Kidney (tissue), 14 donors: Measurements from ENCODE around the gene TFE3. TPM values are rescaled to one million over a fixed set of nuclear protein-coding genes. Genes with fewer than 3 reads are reported as not detected.

Experiments used
- DNase-seq, 5 donors: peaks; one replicate each; pipeline ENCODE4 v3.0.0-alpha.2; 2013 to 2020
- FAIRE-seq: peaks from 2 replicates; lab custom pipeline; 2012; peaks lifted over from hg19 to GRCh38; lab: Jason Lieb, UNC
- H3K27ac ChIP-seq, 2 donors: one replicate each; pipeline ENCODE4 v1.7.0; 2013; ENCODE audit warnings: low read depth in 2 of 2, low read length in 2 of 2, inconsistent platforms in 1 of 2
- H3K27me3 ChIP-seq: one replicate; pipeline ENCODE4 v1.7.1; 2013; ENCODE audit warnings: low read length, inconsistent platforms; ENCODE audit not compliant: control insufficient read depth, insufficient read depth
- H3K36me3 ChIP-seq, 3 donors: one replicate each; pipeline versions ENCODE4 v1.7.0 to v1.7.1; 2013; ENCODE audit warnings: low read length in 3 of 3, control low read depth in 1 of 3, inconsistent platforms in 1 of 3; ENCODE audit not compliant: insufficient read depth in 3 of 3, control insufficient read depth in 2 of 3
- H3K4me1 ChIP-seq, 3 donors: one replicate each; pipeline versions ENCODE4 v1.7.0 to v1.7.1; 2013; ENCODE audit warnings: low read length in 3 of 3, inconsistent platforms in 1 of 3, low read depth in 1 of 3; ENCODE audit not compliant: control insufficient read depth in 2 of 3, insufficient read depth in 2 of 3
- H3K4me3 ChIP-seq, 3 donors: one replicate each; pipeline versions ENCODE4 v1.7.0 to v1.8.1; 2013; ENCODE audit warnings: low read length in 3 of 3, control low read depth in 1 of 3, inconsistent platforms in 1 of 3
- H3K9ac ChIP-seq, 3 donors: one replicate each; pipeline versions ENCODE4 v1.7.0 to v1.7.1; 2013; ENCODE audit warnings: low read length in 3 of 3, control low read depth in 1 of 3, inconsistent platforms in 1 of 3
- H3K9me3 ChIP-seq, 3 donors: one replicate each; pipeline versions ENCODE4 v1.7.0 to v1.7.1; 2013; ENCODE audit warnings: low read length in 3 of 3, control low read depth in 1 of 3, inconsistent platforms in 1 of 3; ENCODE audit not compliant: control insufficient read depth in 2 of 3, insufficient read depth in 1 of 3
- CTCF ChIP-seq: IDR thresholded peaks from 3 replicates; pipeline ENCODE4 v1.5.1; 2012; ENCODE audit warnings: mild to moderate bottlenecking, moderate library complexity, borderline replicate concordance; ENCODE audit not compliant: insufficient read depth; ENCODE audit errors: extremely low read depth
- intact Hi-C: fragments of 100-400 bp; cut with DNase I; formaldehyde crosslinking; loops from one replicate; pipeline ENCODE4 v1.11.1; 2022
- polyA plus RNA-seq: library from polyadenylated mRNA; stranded (reverse); fragments of 350-450 nt; fragmentation: Illumina TruSeq; extraction: RNeasy Lipid Tissue Mini Kit (QIAGEN cat#74804); gene quantifications from one replicate; pipeline ENCODE4 v1.2.3, GENCODE V29; 2014; ENCODE audit warnings: low read depth, low replicate concordance; ENCODE audit not compliant: insufficient read depth
- total RNA-seq: library from RNA; stranded (reverse); fragmentation: NEBNext Ultra II Directional; extraction: Animal tissue kit (Norgen Biotek cat#: 25700); gene quantifications from one replicate; pipeline ENCODE4 v1.2.1, GENCODE V29; 2021
- donor health status: control.
- donor health status: control.
- donor health status: control.
- donor health status: control.
- donor health status: control.
- donor health status: DM: yes; HTN: yes; CAD: no.
- donor health status: Normal renal cell carcinoma (clear cell type).

The TFE3 gene
- total and polyA plus RNA-seq, 2 donors from 2014 or later: 32.8 to 47.3 TPM

GRCh38 chrX:49064735-49065134 is 21.6 kb upstream of the TFE3 start:
- no peaks in the 10 kb centered on the region for H3K36me3 ChIP-seq
- no peak for FAIRE-seq
- TF ChIP-seq CTCF: no peak

GRCh38 chrX:49064303-49064702 is 21.1 kb upstream of the TFE3 start:
- H3K36me3 ChIP-seq: no peaks in the 10 kb centered on the region
- FAIRE-seq: no peak
- H3K9me3 ChIP-seq: no peaks in the 10 kb centered on the region
- H3K27me3 ChIP-seq: no peaks in the 10 kb centered on the region
- H3K9ac ChIP-seq: no peak overlapping the region
- TF ChIP-seq CTCF: no peak
- DNase-seq: peak in 1 of 5 donors; percentile 75
- H3K27ac ChIP-seq: no peak overlapping the region
- no peak overlapping the region for H3K4me3 ChIP-seq
- peaks cover 0 to 6% (median 0%) of the 10 kb centered on the region in 3 donors for H3K4me1 ChIP-seq
- intact Hi-C loops: no loop called here

More at GRCh38 chrX:49064735-49065134, 21.6 kb upstream of the TFE3 start:
- no peak overlapping the region for H3K4me3 ChIP-seq
- H3K9me3 ChIP-seq: no peaks in the 10 kb centered on the region
- peaks cover 0 to 6% (median 0%) of the 10 kb centered on the region in 3 donors for H3K4me1 ChIP-seq
- no peak overlapping the region for H3K9ac ChIP-seq
- intact Hi-C loops: no loop called here
- no peak overlapping the region for H3K27ac ChIP-seq
- H3K27me3 ChIP-seq: no peaks in the 10 kb centered on the region
- no peak for DNase-seq

DNA sequence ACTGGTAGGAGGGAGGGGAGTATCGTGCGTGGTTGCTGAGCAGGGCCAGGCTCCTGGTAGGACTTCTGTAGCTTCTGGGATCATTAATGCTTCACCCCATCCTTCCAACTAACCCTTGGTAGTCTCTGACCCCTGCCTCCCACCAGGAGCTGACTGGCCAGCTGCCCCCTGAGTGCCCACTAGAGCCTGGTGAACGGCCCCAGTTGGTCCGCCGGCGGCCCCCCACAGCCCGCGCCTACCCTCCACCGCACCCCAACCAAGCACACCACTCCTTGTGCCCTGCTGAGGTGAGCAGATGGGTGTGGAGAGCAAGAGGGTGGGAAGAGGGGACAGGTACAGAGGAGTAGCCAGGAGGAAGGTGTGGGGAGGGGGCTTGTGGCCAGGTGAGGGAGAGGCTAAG is 20.6 kb upstream of the TFE3 start:
- Histone ChIP-seq H3K9me3 (no peaks in the 10 kb centered on the region), H3K4me3 (no peak overlapping the region), H3K9ac (no peak overlapping the region), H3K27ac (no peak overlapping the region), H3K36me3 (no peaks in the 10 kb centered on the region), H3K27me3 (no peaks in the 10 kb centered on the region), H3K4me1 (peaks cover 0 to 6% (median 0%) of the 10 kb centered on the region in 3 donors)
- DNase-seq (no peak), FAIRE-seq (no peak)
- intact Hi-C loops: no loop called here
- no peak for TF ChIP-seq CTCF

- Histone ChIP-seq H3K4me3 (no peak overlapping the region), H3K36me3 (no peaks in the 10 kb centered on the region), H3K27me3 (no peaks in the 10 kb centered on the region), H3K9me3 (no peaks in the 10 kb centered on the region), H3K9ac (no peak overlapping the region), H3K27ac (no peak overlapping the region), H3K4me1 (peaks cover 0 to 6% (median 0%) of the 10 kb centered on the region in 3 donors)
- TF ChIP-seq CTCF: no peak
- DNase-seq: no peak
- FAIRE-seq: no peak
- intact Hi-C loops: no loop called here
These were observed 18.8 kb upstream of the TFE3 start for GRCh38 chrX:49061916-49062315.
